GM19438 (cell line): ENCODE measurements around the gene CDCP1.

Source experiments
- ATAC-seq: cut with Tn5 transposase; IDR thresholded peaks from one replicate; pipeline ENCODE4 v1.9.1; 2021; ENCODE audit warnings: low read depth; ENCODE audit not compliant: unreplicated experiment

The CDCP1 gene

DNA sequence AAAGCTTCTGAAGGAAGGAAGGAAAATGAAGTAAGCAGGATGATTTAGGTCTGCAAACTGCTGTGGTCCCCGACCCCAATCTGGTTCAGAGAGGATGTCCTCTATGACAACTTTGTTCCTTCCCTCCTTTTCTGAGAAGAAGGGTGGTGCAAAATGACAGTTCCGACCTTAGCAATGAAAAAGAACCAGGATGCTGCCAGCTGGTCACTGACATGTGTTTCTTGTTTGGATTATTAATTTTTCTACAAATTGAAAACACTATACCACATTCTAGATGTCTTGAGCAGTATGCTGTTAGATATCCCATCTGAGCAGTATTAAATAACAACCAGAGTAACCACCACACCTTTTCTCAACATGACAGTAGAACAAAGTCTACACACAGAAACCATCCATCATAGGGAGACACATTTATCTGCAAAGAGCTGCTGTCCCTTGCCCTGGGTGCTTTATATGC, 27.5 kb downstream of the CDCP1 start:
- no peak for ATAC-seq

DNA sequence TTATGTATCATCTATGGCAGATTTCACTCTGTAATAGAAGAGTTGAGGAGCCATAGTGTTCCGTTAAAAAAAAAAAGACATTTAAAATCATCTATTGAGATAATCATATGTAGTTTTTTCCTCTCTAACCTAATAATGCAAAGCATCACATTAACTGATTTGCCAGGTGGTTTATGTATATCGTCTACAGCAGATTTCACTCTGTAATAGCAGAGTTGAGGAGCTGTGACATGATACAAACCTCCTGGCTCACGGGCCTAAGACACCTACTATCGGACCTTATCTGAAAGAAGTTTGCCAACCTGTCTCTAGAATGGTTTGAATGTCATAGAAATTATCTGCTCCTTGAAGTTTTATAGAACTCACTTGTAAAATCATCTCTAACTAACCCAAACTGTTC, 29.8 kb downstream of the CDCP1 start:
- no peak for ATAC-seq

DNA sequence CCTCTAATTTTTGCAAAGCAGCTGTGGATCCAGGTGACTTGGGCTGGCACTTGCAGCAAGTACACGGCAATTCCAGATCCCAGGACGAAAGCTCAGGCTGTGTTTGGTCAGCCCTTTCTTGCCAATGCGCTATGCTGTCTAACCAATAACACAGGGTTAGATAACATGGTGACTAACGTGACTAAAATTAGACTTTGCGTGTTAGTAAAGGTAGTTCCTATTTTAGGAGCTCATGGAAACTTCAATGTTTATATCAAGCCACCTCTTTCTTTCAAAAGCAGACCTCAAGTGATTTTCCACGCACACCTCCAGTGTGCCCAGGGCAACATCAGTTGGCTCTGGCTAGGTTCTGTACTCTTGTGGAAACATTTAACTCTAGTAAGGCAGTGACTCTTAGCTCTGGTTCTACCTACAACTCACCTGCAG, 32.5 kb downstream of the CDCP1 start:
- no peak for ATAC-seq

DNA sequence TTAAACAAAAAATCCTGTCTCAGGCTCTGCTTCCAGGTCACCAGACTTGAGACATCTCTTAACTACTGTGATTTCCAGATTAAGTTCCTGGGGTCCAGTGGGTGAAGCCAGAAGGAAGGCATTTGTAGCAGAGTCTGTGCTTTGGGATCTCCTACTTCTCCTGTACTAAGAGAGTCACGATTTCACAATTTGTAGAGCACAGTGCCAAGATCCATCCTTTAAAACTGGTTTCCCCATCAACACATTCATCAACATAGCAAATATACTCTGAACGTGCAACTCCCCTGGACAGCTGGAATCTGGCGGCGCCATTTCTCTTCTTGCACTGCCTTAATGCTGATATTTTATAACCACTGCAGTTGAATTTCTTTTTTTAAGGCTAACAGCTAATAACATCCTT, 33.2 kb downstream of the CDCP1 start:
- no peak for ATAC-seq

DNA sequence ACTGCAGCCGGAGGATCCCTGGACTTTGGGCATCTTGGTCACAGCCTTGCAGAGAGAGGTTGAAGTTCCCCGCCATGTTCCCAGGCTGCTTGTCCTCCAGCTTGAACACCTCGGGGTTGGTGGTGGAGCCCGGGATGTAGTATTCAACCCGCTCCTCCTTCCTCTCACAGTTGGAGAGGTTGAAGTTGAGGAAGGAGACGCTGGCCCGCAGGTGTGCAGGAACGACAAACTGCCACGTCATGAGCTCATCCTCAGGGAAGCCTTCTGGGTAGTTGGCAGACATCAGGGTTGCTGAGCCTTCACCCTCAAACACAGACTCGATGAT, 35.7 kb downstream of the CDCP1 start:
- no peak for ATAC-seq

DNA sequence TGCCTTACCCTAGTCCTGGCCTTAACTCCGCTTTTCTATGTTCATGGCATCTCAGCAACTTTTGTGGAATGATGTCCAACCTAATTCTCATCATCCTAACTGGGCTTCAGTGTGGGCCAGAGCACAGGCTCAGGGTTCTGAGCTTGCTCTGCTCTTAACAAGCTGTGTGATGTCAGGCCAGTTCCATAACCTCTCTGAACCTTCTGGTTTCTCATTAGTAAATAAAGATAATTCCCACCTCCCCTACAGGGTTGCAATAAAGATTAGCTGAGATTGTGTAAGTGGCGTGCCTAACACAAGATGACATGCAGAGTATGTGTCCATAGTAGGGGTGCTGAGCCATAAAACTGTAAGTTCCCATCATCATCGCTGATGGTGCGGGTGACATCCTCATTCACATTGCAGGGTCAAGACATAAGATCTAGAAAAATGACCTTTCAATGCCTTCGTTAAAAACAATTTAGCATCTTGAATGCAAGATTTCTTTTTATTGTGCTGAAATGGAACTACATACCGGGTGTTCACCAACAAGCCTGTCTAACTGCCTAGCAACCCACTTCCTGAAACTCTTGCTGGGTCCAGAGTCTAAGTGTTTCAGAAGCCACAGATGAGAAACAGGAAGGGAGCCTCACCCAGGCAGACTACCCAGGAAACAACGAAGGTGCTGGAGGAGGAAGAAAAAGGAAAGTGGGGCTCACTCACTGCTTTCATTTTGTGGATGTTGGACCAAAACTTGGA, 36.2 kb downstream of the CDCP1 start:
- ATAC-seq = no peak

DNA sequence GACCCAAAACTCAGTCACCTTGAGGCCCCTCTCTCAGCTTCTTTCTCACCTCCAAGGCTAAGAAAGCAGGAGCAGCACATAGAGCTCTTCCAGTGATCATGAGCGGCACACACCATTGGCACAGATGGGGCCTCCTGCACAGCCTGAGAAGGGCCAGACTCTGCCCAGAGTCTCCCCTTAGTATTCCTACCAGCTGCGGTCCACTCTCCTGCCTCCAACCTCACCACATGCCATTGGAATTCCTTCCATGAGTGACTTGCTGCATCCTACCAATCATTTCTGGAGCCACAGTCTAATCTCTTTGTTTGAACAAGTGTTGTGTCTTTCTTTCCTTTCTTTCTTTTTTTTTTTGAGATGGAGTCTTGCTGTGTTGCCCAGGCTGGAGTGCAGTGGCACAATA, 39.3 kb downstream of the CDCP1 start:
- no peak for ATAC-seq

DNA sequence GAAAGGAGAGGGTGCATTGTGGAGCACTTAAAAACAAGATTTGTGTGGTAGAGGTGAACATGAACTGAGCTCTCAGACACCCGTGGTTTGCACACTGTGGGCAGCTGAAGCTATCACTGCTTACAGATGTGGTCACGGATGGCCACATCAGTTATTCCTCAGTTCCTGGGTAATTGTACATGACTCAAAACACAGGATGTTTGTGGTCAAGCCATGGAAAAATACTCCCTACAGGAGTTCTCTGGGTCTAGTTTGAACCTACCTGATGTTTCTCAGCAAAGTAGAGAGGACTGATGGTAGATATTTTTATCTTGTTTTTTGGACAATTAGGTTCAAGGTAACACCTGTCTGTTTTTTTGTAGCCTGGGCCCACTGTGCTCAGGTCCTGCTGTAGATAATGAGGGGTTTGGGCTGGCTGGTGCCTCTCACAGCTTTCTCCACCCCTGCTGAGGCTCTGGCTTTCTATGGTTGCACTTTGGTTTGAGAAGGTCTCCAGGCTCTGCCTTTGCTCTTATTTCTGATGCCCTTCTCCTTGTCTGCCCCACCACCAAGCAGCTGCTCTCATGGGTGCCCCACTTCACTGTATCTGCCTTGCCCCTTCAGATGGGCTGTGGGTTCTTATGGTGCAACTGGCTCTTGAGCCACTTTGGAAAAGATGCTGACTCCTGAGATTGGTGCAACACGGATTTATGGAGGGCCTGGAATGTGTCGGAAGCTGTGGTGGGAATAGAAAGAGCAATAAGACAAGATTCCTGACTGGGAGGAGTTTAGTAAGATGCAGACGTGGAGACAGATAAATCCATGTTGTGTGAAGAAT, 40.1 kb downstream of the CDCP1 start:
- ATAC-seq = no peak

DNA sequence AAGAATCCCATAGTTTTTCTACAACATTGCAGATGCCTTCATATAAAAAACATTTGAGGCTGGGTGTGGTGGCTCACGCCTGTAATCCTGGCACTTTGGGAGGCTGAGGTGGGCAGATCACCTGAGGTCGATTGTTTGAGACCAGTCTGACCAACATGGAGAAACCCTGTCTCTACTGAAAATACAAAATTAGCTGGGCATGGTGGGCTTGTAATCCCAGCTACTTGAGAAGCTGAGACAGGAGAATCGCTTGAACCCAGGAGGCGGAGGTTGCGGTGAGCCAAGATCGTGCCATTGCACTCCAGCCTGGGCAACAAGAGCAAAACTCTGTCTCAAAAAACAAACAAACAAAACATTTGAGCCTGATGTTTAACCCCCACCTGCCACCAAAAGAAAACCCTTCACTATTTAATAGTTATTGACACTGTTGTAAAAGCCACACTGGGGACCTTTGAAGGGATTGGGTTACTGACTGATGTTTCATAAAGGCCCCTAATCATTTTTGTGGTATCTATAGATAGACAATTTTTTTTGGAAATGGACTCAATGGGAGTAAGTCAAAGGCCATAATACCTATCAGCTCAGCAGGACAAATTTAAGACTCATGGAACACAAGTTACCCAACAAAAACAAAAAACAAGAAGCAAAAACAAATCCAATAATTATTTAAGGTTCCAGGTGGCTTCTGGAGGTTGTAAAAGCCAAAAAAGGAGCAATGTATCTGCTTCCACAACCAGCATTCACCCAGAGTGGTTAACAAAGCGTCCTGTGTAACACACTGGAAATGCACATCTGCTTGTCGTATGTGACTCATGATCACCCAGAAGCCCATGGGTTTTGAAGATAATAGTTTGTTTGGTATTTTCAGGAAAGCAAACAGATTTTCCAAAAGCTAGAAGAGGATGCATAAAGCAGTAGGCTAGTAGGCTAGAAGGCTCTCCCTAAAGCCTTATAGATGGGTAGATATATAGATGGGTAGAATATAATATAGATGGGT, 41.2 kb downstream of the CDCP1 start:
- no peak for ATAC-seq

DNA sequence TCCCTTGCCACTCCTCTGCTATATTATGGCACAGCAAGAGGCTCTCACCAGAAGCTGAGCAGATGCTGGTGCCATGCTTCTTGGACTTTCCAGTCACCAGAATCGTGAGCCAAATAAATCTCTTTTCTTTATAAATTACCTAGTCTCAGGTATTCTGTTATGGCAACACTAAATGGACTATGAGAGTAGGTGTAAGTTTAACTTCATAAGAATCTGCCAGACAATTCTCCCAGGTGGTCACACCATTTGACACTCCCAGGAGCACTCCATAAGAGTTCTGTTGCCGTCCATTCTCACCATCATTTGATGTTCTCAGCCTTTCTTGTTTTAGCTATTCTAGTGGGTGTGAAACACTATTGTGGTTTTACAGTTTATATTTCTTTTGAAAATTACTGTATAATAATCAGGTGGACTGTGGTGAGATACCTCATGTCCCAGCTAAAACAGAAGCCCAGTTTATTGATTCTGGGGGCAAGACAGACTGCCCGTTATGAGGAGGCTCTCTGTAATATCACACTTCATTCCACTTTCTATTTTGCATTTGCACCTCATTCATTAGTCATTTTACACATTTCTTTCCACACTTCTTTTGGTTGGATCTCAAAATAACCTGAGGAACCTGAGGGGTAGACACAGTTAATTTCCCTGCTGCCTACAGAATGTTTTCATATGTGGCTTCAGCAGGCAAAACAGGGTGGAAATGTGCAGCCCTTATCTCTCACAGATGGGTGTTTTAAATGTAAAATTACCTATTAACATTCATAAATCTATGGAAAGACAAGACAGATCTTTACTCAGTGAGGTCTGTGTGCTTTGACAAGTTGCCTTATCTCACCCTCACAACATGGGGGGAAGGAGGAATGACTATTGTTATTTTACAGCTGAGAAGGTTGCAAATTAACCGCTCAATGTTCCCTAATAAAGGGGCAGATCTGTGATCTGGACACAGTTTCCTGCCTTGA, 42.1 kb downstream of the CDCP1 start:
- no peak for ATAC-seq

DNA sequence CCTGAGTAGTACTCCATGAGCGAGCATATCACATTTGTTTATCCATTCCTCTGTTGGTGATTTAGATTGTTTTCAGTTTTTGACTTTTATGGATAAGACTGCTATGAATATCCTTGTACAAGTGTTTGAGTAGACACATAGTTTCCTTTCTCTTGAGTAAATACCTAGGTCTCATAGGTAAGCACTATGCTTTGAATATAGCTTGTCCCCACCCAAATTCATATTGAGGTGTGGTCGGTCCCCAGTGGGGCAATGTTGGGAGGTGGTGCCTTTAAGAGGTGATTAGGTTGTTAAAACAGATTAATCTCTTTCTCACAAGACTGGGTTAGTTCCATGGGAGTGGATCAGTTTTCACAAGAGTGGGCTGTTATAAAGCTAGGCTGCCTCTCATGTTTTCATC, 42.8 kb downstream of the CDCP1 start:
- no peak for ATAC-seq

- ATAC-seq = no peak
These were observed 45.2 kb downstream of the CDCP1 start for GRCh38 chr3:45100981-45101407.

DNA sequence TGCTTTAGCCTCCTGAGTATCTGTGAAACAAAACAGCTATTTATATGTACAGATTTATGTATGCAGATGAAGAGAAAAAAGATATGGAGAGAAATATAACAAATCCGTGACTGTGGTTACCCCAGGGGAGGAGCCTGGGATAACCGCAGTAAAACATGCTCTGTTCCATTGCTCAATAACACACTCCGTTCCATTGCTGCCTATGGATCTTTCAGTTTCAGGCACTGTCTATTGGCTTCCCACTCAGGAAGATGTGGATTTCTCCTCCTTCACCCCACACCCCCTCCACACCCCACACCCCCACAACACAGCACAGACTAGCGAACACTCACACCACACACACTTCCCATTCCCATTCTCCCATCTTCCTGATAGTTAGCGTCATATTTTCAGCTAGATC, 47.9 kb downstream of the CDCP1 start:
- ATAC-seq = no peak

GRCh38 chr3:45097296-45097883, 48.8 kb downstream of the CDCP1 start:
- ATAC-seq = no peak

- no peak for ATAC-seq
These were observed 50.2 kb downstream of the CDCP1 start for GRCh38 chr3:45095916-45096526.

DNA sequence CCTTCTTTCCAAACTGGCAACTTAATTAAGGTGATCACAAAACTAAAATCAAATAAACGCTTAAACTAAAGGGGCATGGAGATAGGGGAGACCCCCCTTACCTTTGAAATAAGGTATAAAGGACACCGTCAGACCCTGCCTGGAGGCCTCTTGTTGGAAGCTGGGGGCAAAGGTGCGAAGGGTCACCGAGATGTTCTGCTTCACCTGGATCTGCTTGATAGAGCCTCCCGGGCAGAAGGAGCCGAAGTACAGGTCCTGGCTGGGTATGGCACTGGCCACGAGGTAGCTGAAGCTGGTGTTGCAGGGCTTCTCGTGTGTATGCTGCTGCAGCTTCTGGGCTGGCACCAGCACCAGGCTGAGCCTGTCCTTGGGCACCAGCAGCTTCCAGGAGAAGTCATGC, 53.0 kb downstream of the CDCP1 start:
- no peak for ATAC-seq

GRCh38 chr3:45092132-45093031, 53.8 kb downstream of the CDCP1 start:
- no peak for ATAC-seq

GRCh38 chr3:45090855-45091254, 55.3 kb downstream of the CDCP1 start:
- no peak for ATAC-seq
